ENCODE data around the gene PRR16.
"Not testable (repeated sequence)": the region's sequence is repeated elsewhere in the genome, so short reads cannot be mapped to it uniquely, and the experiment has no call there.

PRR16 gene

GRCh38 chr5:120655828-120656435 is 191.8 kb downstream of the PRR16 start:
- Mint-ChIP-seq H3K27ac (no peak overlapping the region), H3K9me3 (no peaks in the 10 kb centered on the region), H3K4me3 (no peak overlapping the region), H3K4me1 (no peaks in the 10 kb centered on the region), H3K27me3 (no peaks in the 10 kb centered on the region), H3K36me3 (no peaks in the 10 kb centered on the region)
- peak; percentile 20 for DNase-seq
- CTCF ChIA-PET, result interaction anchor here (0.8 to 2.0 kb wide), 2 partner anchors 8 to 1171 kb away, joined by 3 to 4 read pairs; no protein-coding TSS in a partner anchor

GRCh38 chr5:120657104-120657503 is 193.0 kb downstream of the PRR16 start:
- H3K9me3 Mint-ChIP-seq, result no peaks in the 10 kb centered on the region
- H3K36me3 Mint-ChIP-seq, result no peaks in the 10 kb centered on the region
- CTCF ChIA-PET, result interaction anchor here (1.1 to 2.0 kb wide), 2 partner anchors 9 to 194 kb away, joined by 4 read pairs; no protein-coding TSS in a partner anchor
- no peaks in the 10 kb centered on the region for H3K27me3 Mint-ChIP-seq
- H3K27ac Mint-ChIP-seq, result no peak overlapping the region
- no peaks in the 10 kb centered on the region for H3K4me1 Mint-ChIP-seq
- DNase-seq, result no peak
- no peak overlapping the region for H3K4me3 Mint-ChIP-seq

- Mint-ChIP-seq H3K9me3 (peaks cover 2% of the 10 kb centered on the region), H3K27me3 (no peaks in the 10 kb centered on the region), H3K4me1 (no peaks in the 10 kb centered on the region), H3K36me3 (no peaks in the 10 kb centered on the region), H3K4me3 (no peak overlapping the region), H3K27ac (no peak overlapping the region)
- DNase-seq, result no peak
- CTCF ChIA-PET, result no interaction called here
These were observed 213.4 kb downstream of the PRR16 start for GRCh38 chr5:120677481-120677880.

GRCh38 chr5:120678279-120678678 is 214.2 kb downstream of the PRR16 start:
- DNase-seq, result no peak
- Mint-ChIP-seq H3K4me3 (no peak overlapping the region), H3K27ac (no peak overlapping the region), H3K36me3 (no peaks in the 10 kb centered on the region), H3K27me3 (no peaks in the 10 kb centered on the region), H3K4me1 (no peaks in the 10 kb centered on the region), H3K9me3 (peaks cover 4% of the 10 kb centered on the region)
- CTCF ChIA-PET, result no interaction called here

- H3K4me1 Mint-ChIP-seq, result no peaks in the 10 kb centered on the region
- no peak overlapping the region for H3K27ac Mint-ChIP-seq
- peaks cover 4% of the 10 kb centered on the region for H3K9me3 Mint-ChIP-seq
- H3K4me3 Mint-ChIP-seq, result no peak overlapping the region
- H3K36me3 Mint-ChIP-seq, result no peaks in the 10 kb centered on the region
- H3K27me3 Mint-ChIP-seq, result no peaks in the 10 kb centered on the region
- DNase-seq, result no peak
- CTCF ChIA-PET, result no interaction called here
These were observed 218.8 kb downstream of the PRR16 start for GRCh38 chr5:120682851-120683250.

- no peaks in the 10 kb centered on the region for H3K36me3 Mint-ChIP-seq
- DNase-seq, result no peak
- CTCF ChIA-PET, result no interaction called here
- H3K9me3 Mint-ChIP-seq, result peaks cover 2% of the 10 kb centered on the region
- H3K4me1 Mint-ChIP-seq, result no peaks in the 10 kb centered on the region
- H3K27ac Mint-ChIP-seq, result peak overlapping the region; percentile 50
- H3K4me3 Mint-ChIP-seq, result no peak overlapping the region
- H3K27me3 Mint-ChIP-seq, result no peaks in the 10 kb centered on the region
These were observed 219.5 kb downstream of the PRR16 start for GRCh38 chr5:120683580-120683979.

- CTCF ChIA-PET, result no interaction called here
- Mint-ChIP-seq H3K4me3 (no peak overlapping the region), H3K9me3 (peaks cover 2% of the 10 kb centered on the region), H3K36me3 (no peaks in the 10 kb centered on the region), H3K27ac (no peak overlapping the region), H3K4me1 (no peaks in the 10 kb centered on the region), H3K27me3 (no peaks in the 10 kb centered on the region)
- DNase-seq, result no peak
These were observed 220.1 kb downstream of the PRR16 start for GRCh38 chr5:120684213-120684612.

- DNase-seq, result no peak
- Mint-ChIP-seq H3K4me1 (no peaks in the 10 kb centered on the region), H3K36me3 (no peaks in the 10 kb centered on the region), H3K4me3 (no peak overlapping the region), H3K27ac (no peak overlapping the region), H3K9me3 (peaks cover 2% of the 10 kb centered on the region), H3K27me3 (no peaks in the 10 kb centered on the region)
- CTCF ChIA-PET, result no interaction called here
These were observed 220.8 kb downstream of the PRR16 start for GRCh38 chr5:120684749-120685415.

- Mint-ChIP-seq H3K27ac (no peak overlapping the region), H3K27me3 (no peaks in the 10 kb centered on the region), H3K4me3 (no peak overlapping the region), H3K4me1 (no peaks in the 10 kb centered on the region), H3K36me3 (no peaks in the 10 kb centered on the region), H3K9me3 (no peaks in the 10 kb centered on the region)
- CTCF ChIA-PET, result no interaction called here
- no peak for DNase-seq
These were observed 226.7 kb downstream of the PRR16 start for GRCh38 chr5:120690621-120691407.

GRCh38 chr5:120692325-120692724 is 228.2 kb downstream of the PRR16 start:
- no peaks in the 10 kb centered on the region for H3K4me1 Mint-ChIP-seq
- no peaks in the 10 kb centered on the region for H3K27me3 Mint-ChIP-seq
- CTCF ChIA-PET, result no interaction called here
- no peak overlapping the region for H3K27ac Mint-ChIP-seq
- DNase-seq, result no peak
- H3K36me3 Mint-ChIP-seq, result no peaks in the 10 kb centered on the region
- no peak overlapping the region for H3K4me3 Mint-ChIP-seq
- peaks cover under 1% of the 10 kb centered on the region for H3K9me3 Mint-ChIP-seq

GRCh38 chr5:120695368-120695880 is 231.3 kb downstream of the PRR16 start:
- H3K9me3 Mint-ChIP-seq, result peaks cover 4% of the 10 kb centered on the region
- no peak for DNase-seq
- no peak overlapping the region for H3K4me3 Mint-ChIP-seq
- H3K4me1 Mint-ChIP-seq, result no peaks in the 10 kb centered on the region
- CTCF ChIA-PET, result no interaction called here
- no peaks in the 10 kb centered on the region for H3K36me3 Mint-ChIP-seq
- no peaks in the 10 kb centered on the region for H3K27me3 Mint-ChIP-seq
- no peak overlapping the region for H3K27ac Mint-ChIP-seq

- H3K27me3 Mint-ChIP-seq, result peaks cover under 1% of the 10 kb centered on the region
- peaks cover 4% of the 10 kb centered on the region for H3K9me3 Mint-ChIP-seq
- H3K27ac Mint-ChIP-seq, result no peak overlapping the region
- CTCF ChIA-PET, result no interaction called here
- no peak overlapping the region for H3K4me3 Mint-ChIP-seq
- no peaks in the 10 kb centered on the region for H3K4me1 Mint-ChIP-seq
- H3K36me3 Mint-ChIP-seq, result no peaks in the 10 kb centered on the region
- no peak for DNase-seq
These were observed 233.0 kb downstream of the PRR16 start for GRCh38 chr5:120697147-120697546.

GRCh38 chr5:120697670-120698327 is 233.7 kb downstream of the PRR16 start:
- H3K27ac Mint-ChIP-seq, result not testable (repeated sequence)

GRCh38 chr5:120700653-120701052 is 236.6 kb downstream of the PRR16 start:
- H3K4me1 Mint-ChIP-seq, DNase-seq, H3K9me3 Mint-ChIP-seq, H3K36me3 Mint-ChIP-seq, H3K4me3 Mint-ChIP-seq, H3K27ac Mint-ChIP-seq, CTCF ChIA-PET, H3K27me3 Mint-ChIP-seq: not testable (repeated sequence)

More at GRCh38 chr5:120697670-120698327, 233.7 kb downstream of the PRR16 start:
- CTCF ChIA-PET, H3K4me1 Mint-ChIP-seq, DNase-seq, H3K36me3 Mint-ChIP-seq, H3K27me3 Mint-ChIP-seq, H3K9me3 Mint-ChIP-seq, H3K4me3 Mint-ChIP-seq: not testable (repeated sequence)

Data from activated naive CD4-positive, alpha-beta T cell treated with anti-CD3 and anti-CD28 coated beads, Interleukin-2, amount 10 ng/mL, durations not matched to agents 7 days and 5 days (primary cell).